Activated T-cell treated with anti-CD3 and anti-CD28 coated beads, Interleukin-2, amount 50 U/mL, for 1 hour (primary cell): ENCODE data around the gene PSMB5.

Experiments
- DNase-seq: peaks from one replicate; pipeline ENCODE4 v3.0.0-alpha.2; 2020

PSMB5 gene

DNA sequence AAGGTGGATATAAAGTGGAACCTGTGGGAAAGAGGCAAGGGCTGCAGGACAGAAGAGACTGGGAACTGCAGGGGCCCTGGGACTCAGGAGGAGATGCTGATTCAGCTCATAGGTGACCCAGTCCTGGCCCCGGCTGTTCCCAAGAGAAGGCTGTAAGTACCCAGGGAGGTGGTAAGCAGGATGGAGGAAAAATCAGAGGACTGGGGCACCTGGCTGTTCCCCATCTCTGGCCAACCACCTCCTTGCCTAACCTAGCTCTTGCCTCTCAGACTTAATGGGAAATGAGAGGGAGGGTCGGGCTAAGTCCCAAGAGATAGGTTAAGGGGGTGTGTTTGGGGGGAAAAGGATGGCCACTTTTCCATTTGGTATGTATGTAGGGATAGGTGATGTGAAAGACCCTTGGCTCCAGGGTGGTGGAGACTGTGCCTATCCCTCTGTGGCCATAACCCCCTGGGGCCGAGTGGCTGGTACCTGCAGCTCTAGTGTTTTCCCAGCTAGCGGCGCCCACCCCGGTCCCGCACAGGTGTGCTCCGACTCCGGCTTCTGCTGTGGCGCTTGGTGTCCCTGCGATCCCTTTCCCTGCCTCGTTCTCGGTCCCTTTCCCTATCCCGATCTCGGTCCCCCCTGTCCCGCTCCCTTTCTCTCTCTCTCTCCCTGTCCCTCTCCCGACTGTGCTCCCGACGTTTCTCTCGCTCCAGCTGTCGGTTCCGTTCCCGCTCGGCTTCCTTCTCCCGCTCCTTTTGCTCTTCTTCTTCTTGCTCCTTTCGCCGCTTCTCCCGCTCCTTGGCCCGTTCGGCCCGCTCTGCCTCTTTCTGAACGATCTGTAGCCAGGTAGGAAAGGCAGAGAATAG lies 24.2 kb upstream of the PSMB5 start:
- DNase-seq: no peak

DNA sequence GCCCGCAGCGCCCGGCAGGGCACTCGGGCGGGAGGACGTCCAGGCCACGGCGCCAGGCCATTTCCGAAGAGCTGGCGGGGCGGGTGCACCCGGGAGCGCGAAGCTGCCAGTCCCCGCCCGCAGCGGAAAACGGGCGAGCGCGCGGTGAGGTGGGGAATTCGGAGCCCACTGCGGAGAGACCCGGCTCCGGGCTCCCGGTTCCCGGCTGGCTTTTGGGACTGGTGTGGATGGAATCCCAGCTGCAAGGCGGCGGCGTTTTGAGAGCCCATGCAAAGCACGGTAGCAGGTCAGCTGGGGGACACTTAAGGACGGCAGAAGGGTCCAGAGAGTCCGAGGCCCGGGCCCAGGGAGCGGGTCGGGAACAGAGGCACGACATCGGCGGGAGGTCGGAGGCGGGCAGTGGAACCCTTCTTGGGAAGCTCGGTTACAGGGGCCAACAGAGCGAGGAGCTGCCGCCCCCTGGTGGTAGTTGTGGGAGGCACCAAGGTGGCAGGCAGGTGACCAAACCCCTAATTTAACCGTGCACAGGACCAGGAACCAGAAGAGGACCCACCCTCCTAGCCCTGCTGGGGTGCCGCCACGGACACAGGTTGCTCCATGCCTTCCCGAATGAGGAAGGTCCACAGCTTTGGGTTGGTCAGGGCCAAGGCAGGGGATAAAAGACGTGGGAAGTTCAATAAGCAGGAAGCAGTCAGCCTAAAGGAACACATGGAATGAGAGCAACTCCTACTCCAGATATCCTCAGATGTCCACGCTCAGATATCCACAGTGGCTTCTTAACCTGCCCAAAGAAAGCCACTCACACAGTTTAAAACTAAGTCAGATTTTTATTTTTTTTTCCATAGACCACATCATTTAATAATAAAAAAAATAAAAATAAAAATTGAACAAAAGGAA lies 23.3 kb upstream of the PSMB5 start:
- DNase-seq: peak; percentile 89

DNA sequence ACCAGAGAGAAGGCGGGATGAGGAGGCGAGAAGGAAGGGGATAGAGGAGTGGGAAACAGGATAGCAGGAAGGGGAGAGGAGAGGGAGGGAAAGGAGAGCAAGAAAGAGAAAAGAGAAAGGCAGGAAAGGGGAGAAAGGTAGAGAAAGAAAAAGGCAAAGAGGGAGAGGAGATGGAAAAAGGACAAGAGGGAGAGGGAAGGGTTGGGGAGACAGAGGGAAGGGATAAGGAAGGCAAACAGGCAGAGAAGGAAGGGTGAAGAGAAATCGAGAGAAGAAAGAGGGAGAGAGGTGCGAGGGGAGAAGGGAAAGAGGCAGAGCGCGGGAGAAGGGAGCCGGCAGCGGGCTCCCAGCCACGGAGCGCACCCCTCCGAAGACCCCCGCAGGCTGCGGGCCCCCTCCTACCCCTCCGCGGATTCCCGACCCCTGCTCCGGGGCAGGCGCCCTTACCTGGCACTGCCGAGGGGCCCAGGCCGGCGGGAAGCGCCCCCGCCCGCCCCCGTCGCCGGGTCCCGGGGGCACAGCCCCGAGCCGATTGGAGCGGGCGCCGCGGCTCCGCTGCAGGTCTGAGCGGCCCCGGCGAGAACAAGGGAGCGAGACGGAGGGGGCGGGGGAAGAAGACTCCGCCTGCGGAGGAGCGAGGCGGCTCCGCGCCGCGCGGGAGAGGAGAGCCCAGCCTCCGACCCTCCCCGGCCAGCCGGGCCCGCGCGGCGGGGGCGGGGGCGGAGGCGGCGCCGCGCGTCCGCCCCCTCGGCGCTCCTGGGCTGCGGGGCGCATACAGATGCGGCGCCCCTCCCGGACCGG lies 22.5 kb upstream of the PSMB5 start, which contains the start of gene CDH24:
Gene CDH24 (minus strand): TSS at position 565 of the 801 bp plus-strand sequence. CDS start 1,787 bp downstream, outside the sequence.
- DNase-seq: peak; percentile 74

- DNase-seq: peak; percentile 73
Measured at GRCh38 chr14:23056145-23056955, 21.6 kb upstream of the PSMB5 start.

DNA sequence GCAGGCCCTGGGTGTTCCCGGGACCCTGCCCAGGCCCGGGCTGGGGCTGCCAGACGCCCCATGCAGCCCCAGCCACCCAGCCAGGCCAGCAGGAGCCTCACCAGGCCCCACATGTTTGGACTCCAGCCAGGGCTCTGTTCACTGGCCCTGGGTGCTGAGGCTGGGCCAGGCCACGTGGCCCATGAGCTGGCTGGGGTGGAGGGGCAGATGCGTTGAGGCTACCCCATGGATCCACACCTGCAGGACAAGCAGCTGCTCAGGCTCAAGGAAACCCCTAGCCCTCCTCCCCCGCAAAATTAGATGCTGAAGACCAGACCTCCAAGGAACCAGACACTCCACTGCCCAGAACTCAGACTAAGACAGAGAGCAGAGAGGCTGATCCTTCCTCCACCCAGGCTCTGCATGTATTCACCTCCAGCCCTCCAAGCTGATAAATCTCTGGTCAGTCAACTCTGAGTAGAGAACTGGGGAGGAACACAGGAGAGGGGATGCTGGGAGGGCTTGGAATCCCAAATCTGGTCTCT lies 21.0 kb upstream of the PSMB5 start:
- no peak for DNase-seq

DNA sequence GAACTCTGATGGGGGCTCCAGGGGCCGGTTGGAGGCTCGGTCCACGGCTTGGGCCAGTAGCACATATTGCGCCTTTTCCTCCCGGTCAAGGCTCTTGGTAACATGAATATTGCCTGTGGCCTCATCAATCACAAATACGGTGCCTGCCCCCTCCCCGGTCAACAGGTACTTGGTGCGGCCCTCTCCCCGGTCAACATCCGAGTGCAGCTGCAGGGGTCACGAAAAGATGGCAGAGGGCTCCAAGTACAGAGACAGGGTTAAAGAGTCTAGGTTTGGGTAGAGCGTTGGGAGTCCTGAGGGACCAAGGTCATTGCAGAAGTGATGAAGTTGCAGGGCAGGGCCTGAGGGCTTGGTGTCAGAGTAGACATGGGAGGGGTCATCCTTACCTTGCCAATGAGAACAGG lies 20.4 kb upstream of the PSMB5 start:
- no peak for DNase-seq

GRCh38 chr14:23054000-23054811 lies 19.5 kb upstream of the PSMB5 start:
- DNase-seq: peak; percentile 48

DNA sequence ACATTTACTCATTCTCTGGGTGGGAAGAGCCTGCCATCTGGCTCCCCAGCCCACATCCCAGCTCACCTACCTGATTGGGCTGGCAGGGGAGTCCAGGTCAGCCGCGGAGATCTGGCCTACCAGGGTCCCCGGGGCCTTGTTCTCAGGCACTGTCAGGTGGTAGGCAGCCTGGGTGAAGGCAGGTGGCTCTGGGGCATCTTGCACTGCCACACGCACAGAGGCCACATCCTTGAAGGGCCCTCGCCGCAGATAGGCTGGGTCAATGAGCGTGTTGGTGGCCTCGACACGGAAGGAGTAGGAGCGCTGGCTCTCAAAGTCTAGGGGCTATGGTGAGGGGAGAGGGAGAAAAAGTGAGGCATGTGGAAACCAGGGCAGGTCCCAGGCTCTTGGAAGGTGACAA lies 18.7 kb upstream of the PSMB5 start:
- DNase-seq: no peak

- no peak for DNase-seq
Measured at GRCh38 chr14:23052671-23053070, 18.0 kb upstream of the PSMB5 start.

GRCh38 chr14:23052182-23052623 lies 17.5 kb upstream of the PSMB5 start:
- no peak for DNase-seq

DNA sequence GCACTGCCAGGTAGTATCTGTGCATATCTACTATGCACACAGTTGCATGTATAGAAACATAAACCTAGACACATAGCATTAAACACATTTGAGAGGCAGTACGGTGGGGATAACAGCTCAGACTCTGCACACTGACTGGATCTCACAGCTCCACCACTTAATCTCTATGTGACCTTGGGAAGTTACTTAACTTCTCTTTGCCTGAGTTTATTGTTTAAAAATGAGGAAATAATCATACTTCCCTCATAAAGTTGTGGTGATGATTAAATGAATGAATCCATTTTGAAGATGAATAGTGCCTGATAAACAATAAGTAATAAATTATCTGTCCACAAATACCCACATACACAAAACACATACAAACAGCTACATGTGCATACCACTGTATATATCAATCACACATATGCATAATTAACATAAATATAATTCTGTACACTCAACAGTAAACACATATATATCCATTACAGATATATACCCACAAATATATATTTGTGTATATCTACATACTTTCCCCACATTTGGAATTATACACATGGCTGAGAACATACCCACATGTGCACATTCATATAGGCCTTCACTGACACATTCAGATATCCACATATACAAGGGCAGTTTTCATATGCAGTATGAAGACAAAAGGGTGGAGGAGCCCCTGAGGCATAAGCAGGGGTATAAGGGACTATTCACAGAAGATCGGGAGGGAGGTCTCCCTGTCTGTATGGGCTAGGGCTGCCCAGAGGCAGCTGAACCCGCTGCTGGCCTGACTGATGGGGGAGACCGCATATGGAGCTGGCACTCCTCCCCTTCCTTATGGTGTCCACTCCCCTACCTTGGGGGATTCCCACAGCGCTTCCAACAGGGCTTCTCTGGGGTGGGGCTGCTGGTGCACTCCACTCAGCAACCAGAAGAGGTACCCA lies 16.7 kb upstream of the PSMB5 start:
- DNase-seq: no peak

- no peak for DNase-seq
Measured at GRCh38 chr14:23049011-23049410, 14.3 kb upstream of the PSMB5 start.

DNA sequence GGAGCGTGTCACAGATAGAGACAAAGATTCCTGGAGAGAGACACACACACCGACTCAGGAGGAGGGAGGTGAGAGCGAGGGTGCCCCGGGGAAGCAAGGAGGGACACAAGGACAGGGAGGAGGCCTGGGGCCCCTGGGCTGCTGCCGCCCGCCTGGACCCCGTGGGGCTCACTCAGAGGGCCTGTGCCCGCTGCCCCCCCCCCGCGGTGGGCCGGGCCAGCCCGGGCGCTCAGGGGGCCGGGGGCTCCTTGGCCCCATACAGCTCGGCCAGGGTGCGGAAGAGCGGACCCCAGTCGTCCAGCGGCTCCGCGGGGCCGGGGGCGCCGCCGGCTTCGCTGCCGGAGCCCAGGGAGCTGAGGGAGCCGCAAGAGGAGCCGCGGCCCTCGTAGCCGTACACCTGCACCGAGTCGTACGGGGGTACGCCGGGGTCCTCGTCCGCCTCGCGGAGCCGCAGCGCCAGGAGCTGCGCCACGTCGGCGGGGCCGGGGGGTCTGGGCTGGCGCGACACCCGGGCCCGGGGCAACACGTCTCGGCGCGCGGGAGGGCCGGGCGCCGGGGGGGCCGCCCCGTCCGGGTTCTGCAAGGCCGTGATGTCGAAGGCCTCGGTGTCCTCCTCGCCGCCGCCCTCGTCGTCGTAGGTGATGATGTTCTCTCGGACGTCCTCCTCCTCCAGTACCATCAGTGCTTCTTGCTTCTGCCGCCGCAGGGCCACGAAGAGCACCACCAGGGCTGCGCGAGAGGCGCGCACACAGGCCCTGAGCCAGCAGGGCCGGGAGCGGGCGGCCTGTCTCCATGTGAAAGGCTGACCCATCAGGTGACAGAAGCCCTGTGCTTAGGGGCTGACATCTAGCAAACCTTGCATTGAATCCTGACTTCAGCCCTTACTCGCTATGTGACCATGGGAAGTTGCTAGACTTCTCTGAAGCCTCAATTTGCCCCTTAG lies 13.3 kb upstream of the PSMB5 start:
- DNase-seq: no peak

DNA sequence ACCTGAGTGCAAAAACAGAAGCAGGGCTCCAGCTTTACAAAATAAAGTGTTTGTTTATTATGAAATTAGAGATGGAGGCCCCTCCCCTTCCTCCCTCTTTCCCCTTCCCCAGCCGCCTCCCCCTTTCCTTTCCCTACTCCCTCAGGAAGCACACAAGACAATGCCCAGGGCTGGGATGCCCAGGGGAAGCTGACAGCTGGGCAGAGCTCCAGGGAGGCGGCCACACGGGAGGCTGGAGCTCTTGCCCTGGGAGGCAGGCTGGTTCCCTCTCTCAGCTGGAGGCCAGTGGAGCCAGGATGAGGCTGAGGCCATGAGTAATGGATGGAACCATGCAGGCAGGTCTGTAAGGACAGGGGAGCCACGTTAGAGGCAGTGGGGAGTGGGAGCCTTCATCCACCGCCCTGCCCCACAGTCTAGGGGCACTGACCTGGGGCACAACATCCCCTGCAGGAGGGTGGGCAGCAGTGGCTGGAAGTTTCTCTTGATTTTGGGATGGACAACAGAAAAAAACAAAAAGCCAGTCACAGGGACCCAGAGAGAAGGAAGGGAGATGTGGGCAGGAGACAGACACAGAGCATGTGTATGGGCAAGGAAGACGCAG lies 12.4 kb upstream of the PSMB5 start:
- no peak for DNase-seq

GRCh38 chr14:23045419-23046357 lies 11.0 kb upstream of the PSMB5 start:
- DNase-seq: no peak

GRCh38 chr14:23044840-23045239 lies 10.1 kb upstream of the PSMB5 start:
- DNase-seq: no peak

DNA sequence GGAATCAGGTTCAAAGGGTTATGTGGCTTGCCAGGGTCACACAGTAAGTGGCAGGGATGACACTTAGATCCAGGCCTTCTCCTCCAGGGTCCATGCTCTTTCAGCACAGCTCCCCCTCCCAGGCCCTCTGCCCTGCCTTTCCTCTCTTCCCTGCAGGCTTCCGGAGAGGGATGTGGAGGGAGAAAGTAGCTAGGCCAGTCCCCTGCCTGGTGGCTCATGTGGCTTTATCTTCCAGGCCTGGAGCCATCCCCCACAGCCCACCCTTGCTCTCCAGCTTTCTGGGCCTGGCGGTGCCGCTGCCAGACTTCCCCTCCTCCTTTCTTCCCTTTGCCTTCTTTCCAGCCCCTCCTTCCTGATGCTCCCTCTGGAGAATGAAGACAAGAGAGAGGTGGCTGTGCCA lies 9.1 kb upstream of the PSMB5 start:
- no peak for DNase-seq
